WTC11 (cell line): ENCODE data around the gene PIK3CG.

Experiments
- CTCF ChIP-seq: fragments of 200-600 bp; IDR thresholded peaks from 2 replicates; pipeline ENCODE4 v1.8.0; 2022; ENCODE audit warnings: antibody characterized with exemption
- MXD4 ChIP-seq: fragments of 250-450 bp; sonication (Bioruptor Pico); IDR thresholded peaks from 2 replicates; pipeline ENCODE4 v1.8.0; 2021; ENCODE audit warnings: mild to moderate bottlenecking, moderate library complexity, borderline replicate concordance
- NR2C2 ChIP-seq: sonication (generic); formaldehyde crosslinking; IDR thresholded peaks from 2 replicates; pipeline ENCODE4 v1.8.0; 2022; ENCODE audit warnings: mild to moderate bottlenecking, missing genetic modification reagents
- RELA ChIP-seq: sonication (generic); formaldehyde crosslinking; IDR thresholded peaks from 2 replicates; pipeline ENCODE4 v1.8.1; 2022; ENCODE audit warnings: missing genetic modification reagents, mild to moderate bottlenecking, borderline replicate concordance

- no peak for TF ChIP-seq RELA (CRISPR knock-in tag)
- no peak for TF ChIP-seq CTCF
- no peak for TF ChIP-seq NR2C2 (CRISPR knock-in tag)
- no peak for TF ChIP-seq MXD4
Measured at GRCh38 chr7:106848851-106849442, 16.1 kb upstream of the PIK3CG start.
